AG08396 (cell line): ENCODE results near the gene PCYT2.
A peak's percentile ranks its signal among the peaks of the same experiment; 100 is the strongest.

Experiments used
- DNase-seq: peaks from one replicate; pipeline ENCODE4 v3.0.0; 2012; ENCODE audit warnings: low spot score, mixed read lengths

PCYT2 gene

DNA sequence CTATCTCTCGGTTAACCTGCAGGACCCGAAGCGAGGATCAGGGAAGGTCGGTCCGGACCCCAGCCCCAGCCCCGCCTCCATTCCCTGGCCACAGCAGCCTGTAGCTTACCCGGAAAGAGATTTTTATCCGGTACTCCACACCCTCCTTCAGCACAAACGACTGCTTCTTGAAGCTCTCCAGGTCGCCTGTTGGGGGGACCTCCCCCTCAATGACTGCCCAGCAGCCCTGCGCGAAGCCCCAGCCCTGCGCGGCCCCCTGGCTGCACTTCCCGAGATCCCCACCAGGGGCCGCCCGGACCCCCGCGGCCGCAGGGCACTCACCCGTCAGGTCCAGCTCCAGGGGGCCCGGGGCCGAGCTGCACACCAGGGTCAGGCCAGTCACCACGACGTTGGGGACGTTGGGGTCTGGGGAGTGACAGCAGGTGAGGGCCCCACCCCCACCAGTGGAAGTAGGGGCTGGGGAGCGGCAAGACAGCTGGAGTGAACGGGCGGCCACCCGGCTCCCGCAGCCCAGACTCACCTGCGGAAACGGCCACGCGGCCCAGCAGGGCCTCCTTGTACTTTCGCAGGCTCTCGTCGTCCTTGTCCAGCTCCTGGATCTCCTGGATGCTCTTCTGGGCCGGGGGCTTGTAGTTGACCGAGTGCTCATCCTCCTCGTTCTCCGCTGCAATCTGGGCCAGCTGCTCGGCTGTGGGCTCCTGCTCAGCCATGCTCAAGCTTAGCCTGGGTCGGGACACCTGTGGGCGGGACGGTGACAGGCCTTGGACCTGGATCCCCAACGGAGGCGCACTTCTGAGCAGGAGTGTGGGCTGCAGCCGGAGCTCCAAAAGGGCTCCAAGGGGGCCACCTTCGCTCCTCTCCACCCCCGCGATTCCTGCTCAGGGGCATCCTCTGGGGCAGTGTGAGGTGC, 41.7 kb downstream of the PCYT2 start:
- DNase-seq = peak; percentile 76

- DNase-seq = peak; percentile 89
Observed at GRCh38 chr17:81868674-81869220, 42.5 kb downstream of the PCYT2 start.

- DNase-seq = no peak
Observed at GRCh38 chr17:81867991-81868673, 43.1 kb downstream of the PCYT2 start.

DNA sequence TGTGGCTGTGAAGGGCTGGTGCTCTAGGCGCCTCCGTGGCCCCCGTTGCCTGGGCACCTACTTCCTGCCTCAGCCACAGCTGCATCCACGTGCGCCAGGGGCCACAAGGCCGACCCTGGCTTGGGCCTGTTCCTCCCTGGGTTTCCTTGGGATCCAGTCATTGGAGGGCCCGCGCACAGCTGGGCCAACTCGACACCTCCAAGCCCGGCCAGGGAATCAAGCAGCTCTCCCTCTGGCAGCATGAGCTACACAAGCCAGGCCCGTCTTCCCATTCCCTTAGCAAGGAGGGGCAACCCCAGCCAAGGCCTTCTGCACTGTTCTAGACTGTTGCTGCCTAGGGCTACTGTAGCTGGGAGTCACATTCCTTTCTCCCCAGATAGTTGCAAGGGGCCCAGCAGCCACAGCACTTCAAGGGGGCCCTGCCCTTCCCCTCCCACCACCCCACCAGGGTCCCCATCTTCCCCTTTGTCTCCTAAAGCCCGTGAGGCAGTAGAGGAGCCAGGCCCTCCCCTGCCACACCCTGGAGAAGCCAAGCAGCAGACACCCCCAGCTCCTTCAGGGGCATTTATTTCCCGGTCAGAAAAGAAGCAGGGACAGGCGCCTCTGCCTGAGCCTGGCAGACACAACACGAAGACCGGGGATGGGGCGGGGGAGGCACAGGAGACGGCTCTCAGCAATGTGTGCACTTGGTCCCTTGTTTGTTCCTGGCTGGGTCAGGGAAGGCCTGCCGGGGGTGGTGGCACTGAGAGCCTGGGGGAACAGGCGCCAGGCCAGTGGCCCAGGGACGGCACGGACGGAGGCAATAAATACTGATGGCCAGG, 43.8 kb downstream of the PCYT2 start:
- no peak for DNase-seq

DNA sequence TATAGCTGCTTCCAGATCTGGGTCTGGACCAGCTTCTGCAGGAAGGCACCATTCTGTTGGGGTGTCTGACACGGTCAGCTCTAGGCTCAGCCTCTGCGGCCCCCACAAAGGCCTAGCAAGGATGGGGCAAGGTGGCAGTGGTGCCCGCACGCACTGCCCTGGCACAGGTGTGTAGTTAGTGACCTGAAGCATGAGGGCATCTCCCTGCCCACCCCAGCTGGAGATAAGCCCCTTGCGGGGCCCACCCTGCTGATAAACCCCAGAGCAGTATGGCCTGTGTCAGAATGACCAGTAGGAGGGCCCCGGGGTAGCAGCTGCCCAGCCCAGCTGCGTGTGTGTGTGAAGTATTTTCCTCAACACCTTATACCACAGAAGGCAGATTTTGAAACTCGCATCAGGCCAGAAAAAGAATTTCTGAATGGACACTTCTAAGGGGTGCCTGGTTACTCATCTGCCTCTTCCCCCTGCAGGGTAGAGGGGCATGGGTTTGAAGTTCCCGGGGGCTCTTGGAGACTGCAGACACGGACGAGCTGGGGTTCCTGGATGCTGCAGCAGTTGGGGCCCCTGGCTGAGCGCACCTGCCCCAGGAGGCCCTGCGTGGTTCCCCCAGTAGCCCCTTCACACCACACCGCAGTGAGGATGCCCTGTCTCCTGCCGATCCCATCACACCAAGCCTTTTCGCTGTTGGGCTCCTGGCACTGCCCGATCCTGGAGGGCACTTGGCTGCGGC, 44.6 kb downstream of the PCYT2 start:
- no peak for DNase-seq

GRCh38 chr17:81865733-81866439, 45.3 kb downstream of the PCYT2 start:
- DNase-seq = no peak

DNA sequence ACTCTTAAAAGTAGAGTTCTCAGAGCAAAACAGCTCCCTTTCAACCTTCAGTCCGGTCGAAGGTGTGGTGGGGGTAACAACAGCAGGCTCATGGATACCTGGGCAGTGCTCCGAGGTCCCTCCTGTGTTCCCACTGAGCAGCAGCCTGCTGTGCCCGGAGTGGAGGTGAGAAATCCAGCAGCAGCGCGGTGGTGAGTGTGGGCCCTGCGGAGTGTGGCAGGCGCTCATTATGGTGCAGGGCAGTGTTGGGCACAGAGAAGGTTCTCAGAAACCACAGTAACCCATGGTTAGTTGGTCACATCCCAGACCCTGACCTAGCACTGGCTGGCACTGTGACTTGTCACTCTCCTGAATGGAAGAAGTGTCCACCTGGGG, 45.9 kb downstream of the PCYT2 start:
- DNase-seq = no peak

- DNase-seq = no peak
Observed at GRCh38 chr17:81863833-81864768, 47.1 kb downstream of the PCYT2 start.

- DNase-seq = no peak
Observed at GRCh38 chr17:81863123-81863675, 48.0 kb downstream of the PCYT2 start.

DNA sequence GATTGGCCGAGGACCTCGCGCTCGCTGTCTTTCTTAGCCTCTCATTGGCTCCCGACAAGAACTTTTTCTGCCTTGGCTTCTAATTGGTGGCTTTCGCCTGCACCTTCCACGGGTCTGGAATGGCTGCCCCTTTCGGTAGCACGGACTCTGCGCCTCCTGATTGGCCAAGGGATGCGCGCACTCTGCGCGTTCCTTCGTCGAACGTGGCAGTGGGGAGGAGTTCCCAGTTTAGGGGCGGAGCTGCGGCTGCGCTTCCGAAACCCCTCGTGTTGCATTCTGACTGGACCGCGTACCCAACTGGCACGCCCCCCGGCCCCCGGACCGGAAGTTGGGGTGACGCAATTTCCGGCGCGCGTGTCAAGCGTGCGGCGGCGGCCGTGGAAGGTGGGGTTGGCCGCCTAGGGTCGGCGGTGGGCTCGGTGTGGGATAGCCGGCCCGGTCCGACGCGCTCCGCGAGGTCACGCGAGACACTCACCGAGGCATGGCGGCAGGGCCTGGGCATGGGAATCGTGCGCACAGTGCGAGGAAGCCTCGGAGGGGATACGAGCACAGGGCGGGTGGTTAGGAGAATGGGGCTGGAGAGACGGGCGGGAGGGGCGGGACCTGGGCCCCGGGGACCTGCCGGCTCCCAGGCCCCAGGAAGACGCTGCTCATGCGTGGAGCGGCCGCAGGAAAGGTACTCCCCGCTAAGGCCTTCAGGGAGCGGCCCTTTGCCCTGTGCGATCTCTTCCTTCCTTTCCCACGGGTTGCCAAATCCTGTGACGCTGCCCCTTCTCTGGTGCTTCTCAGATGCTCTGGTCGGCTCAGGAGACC, 50.2 kb downstream of the PCYT2 start:
- peak; percentile 100 for DNase-seq

DNA sequence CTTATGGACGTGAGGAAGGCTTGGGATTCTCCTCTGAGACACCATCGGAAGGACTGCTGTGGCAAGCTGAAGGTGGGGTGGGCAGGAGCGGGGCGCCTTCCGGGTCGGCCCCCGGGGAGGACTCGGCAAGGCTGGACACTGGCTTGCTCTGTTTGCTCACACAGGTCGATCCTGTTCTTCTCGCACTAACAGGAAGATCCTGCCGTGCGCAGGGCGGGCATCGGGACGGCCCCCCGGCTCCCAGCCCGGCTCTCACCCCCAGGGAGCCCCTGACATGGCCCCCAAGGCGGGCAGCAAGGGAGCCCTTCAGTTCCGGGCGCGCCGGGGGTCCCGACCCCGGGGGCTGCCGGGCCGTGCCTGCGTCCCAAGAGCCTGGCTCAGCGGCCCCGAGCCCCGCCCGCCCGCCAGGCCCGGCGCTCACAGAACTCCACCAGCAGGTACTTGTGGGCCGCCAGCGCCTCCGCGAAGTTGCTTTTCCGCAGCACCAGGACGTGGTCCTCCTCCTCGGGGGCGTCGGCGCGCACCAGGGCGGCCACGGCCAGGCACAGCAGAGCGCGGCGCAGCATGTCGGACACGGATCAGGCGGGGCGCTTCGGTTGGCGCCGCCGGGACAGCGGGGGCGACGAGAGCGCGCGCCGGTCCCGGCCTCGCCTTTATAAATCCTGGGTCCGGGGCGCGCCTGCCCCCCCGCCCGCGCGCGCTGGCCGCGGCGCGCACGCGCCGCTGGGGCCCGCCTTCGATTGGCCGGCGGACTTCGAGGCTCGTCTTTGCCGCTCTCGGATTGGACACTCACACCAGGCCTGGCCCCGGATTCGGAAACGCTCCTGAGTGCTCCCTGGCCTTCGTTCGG, 51.1 kb downstream of the PCYT2 start, which contains the start of gene P4HB:
TSS of gene P4HB (minus strand) at position 630 of the 850 bp plus-strand sequence. CDS start at position 566, 64 bp downstream.
- DNase-seq = no peak

GRCh38 chr17:81858967-81859905, 52.0 kb downstream of the PCYT2 start:
- DNase-seq = no peak

DNA sequence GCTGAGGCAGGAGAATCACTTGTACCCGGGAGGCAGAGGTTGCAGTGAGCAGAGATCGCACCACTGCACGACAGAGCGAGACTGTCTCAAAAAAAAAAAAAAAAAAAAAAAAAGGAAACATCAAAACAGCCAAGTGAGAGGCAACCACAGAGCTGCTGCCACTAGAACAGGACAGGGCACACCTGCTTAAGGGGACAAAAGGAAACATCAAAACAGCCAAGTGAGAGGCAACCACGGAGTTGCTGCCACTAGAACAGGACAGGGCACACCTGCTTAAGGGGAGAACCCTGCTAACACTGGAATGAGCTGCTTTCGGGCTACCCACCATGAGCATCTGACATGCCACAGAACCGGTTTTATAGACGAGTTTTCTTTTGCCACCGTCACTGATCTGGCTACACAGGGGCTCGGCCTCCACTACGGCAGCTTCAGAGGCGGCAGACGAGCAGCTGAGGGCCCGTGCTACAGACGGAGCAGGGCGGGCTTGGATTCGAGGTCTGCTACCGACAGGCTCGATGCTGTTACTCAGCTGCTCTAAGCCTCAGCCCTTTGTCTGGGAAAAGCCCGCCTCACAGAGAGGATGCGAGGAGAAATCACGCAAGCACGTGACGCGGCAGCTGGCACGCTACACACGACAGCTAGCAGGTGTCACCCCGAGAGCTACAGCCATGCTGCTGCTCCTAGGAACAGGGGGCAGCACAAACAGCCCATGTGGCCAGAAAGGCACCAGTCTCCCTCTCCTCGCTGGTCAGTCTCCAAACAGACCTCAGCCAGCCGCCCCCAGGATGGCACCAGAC, 52.8 kb downstream of the PCYT2 start:
- no peak for DNase-seq

GRCh38 chr17:81854974-81855774, 56.0 kb downstream of the PCYT2 start:
- DNase-seq = no peak

- DNase-seq = no peak
Observed at GRCh38 chr17:81852237-81852636, 59.0 kb downstream of the PCYT2 start.
